ENCODE results near the gene PDIA4.

GRCh38 chr7:149028346-149029109 is at the start of gene PDIA4:
- TF ChIP-seq CTCF (IDR thresholded peaks at IDR 0.05): no peak
- TF ChIP-seq POLR2AphosphoS5 (IDR thresholded peaks at IDR 0.05; ENCODE audit: low read depth, low read length): peak; percentile 83
